GM19452 (cell line): ENCODE data around the gene DGKI.

Experiments
- ATAC-seq: cut with Tn5 transposase; IDR thresholded peaks from one replicate; pipeline ENCODE4 v1.9.1; 2021; ENCODE audit not compliant: unreplicated experiment

The DGKI gene

DNA sequence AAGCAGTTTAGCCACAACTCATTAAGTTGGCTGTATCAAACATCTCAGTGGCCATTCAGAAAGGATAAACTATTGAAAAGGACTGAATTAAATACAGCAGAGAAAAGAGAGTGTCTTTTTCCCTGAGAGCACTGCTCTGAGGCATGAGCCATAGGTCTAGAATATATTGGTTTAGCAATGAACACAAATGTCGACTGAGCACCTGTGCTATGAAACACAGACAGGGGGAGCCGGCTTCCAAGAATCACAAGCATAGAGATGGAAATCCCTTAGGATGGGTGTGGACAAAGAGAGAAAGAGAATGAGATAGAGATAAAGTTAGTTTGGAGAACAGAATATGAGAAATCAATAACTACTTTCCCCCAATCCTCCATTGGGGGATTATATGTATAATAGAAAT, 54.8 kb downstream of the DGKI start:
- no peak for ATAC-seq

DNA sequence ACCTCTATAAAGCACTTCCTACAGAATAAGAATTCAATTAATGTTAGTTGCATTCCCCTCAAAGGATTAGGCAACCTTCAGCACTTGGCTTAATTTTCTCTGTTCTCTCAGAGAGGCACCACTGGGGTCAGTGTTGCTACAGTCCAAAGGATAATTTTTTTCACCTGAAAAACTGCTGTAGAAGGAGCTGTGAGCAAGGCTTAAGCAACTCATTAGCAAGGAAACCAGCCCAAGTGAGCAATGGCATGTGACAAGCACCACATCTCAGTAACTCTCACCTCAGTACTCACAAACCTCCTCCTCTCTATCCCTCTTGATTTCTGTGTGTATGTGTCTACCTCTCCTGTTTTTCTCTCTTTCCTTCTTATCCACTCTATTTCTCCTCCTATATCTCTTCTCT, 55.9 kb downstream of the DGKI start:
- no peak for ATAC-seq

DNA sequence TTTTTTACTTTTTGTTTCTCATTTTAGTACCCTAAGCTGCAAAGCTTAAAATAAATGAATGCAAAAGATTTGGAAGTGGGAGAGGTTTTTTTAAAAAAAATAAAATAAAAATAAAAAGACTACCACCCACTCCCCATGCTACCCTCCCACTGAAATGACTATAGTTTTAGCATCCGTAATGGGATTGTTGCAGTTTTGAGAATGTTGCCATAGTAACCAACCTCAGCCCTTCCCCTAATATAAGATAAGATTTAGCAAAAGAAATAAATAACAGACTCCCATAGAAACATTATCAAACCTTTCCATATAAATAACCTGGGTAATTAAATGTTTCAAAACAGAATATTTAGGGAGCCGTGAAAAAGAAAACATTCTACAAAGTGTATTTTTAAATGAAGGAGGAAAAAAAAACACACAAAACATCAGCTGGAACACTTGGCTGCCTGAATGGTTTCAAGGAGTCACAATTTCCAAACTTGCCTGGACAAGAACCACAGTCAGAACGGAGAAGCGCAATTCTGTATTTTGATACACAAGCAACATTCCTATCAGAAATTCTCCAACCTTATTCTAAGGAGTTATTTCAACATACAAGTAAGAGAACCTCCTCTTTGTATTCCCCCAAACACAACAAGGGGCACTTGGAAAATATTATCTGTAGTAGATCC, 57.4 kb downstream of the DGKI start:
- no peak for ATAC-seq

DNA sequence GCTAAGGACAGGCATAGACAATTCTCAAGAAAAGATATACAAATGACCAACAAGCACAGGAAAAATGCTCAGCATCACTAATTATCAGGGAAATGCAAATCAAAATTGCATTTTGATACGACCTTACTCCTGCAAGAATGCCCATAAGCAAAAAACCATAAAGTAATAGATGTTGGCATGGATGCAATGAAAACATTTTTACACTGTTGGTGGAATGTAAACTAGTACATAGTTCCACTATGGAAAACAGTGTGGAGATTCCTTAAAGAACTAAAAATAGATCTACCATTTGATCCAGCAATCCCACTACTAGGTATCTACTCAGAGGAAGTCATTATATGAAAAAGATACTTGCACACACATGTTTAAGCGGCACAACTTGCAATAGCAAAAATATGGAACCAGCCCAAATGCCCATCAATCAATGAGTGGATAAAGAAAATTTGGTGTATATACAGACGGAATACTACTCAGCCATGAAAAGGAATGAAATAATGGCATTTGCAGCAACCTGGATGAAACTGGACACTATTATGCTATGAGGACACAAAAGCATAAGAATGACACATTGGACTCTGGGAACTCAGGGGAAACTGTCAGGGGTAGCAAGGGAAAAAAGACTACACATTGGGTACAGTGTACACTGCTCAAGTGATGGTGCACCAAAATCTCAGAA, 59.3 kb downstream of the DGKI start:
- ATAC-seq, result no peak

- no peak for ATAC-seq
Measured at GRCh38 chr7:137778511-137778910, 68.3 kb downstream of the DGKI start.

GRCh38 chr7:137774793-137775201, 72.0 kb downstream of the DGKI start:
- ATAC-seq, result no peak

DNA sequence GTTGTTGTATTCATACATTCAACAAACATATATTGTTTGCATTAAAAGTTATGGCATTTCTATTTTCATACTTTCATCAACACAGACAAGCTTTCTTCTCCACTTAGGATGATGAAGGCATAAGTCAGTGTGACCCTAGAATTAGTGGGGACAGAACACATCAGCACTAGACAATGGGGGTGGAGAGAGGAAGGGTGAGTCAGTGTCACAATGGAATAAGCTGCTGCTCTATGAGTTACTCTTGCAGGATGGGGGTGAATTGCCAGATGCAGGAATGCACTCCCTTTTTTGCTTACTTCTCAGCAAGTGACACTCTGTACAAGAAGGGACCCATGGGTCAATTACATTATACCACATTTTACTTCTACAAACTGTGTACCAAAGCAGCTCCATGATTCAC, 74.0 kb downstream of the DGKI start:
- no peak for ATAC-seq

- no peak for ATAC-seq
Measured at GRCh38 chr7:137772316-137772715, 74.5 kb downstream of the DGKI start.

DNA sequence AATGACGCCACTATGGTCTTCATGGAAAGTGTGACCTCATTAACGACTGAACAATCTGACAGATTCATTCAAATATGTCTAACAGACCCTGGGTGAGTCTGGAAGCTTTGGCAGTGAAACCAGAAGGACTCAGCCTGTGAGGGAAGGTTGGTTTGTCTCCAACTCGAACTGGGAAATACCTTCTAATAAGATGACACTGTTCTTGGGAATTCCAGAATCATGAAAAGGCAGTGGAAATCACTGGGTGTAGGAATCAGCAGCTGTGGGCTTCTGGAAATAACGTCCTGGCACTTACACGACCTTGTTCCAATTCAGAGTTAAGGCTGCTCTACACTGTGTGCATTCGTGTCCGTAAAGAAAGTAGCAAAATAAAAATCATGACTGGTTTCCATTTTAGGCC, 75.1 kb downstream of the DGKI start:
- ATAC-seq, result no peak

DNA sequence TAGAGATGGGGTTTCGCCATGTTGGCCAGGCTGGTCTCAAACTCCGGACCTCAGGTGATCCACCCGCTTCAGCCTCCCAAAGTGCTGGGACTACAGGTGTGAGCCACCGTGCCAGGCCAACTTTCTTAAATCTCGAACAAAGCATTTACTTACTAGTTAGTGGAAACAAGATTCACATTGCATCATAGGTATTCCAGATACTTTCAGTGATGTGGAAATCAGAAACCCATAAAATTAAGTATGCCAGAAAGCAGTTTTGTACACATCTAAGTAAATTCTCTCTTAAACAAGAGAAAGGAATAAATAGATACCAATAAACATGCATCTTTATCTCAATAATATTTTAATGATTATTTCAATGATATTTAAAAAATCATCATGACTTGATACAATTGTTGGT, 75.5 kb downstream of the DGKI start:
- ATAC-seq, result no peak

- ATAC-seq, result no peak
Measured at GRCh38 chr7:137768366-137768765, 78.4 kb downstream of the DGKI start.

- no peak for ATAC-seq
Measured at GRCh38 chr7:137762334-137762733, 84.4 kb downstream of the DGKI start.

DNA sequence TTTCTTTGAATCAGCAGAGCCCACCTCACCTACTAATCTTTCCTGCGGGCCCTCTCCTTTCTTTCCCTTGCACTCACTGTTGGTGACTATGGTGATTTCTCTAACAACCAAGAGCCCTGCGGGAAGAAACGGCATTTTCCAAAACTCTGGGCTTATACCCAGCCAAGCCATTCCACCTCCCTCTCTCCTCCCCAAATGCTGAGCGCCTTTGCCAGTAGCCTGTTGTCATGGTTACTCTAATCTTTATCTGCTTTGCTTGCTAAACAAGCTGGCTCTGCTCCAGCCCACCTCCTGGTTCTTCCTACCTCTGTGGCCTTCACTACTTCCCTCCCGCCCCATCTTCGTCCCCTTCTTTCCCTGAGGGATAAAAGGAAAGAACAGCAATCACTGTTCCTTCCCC, 86.7 kb downstream of the DGKI start:
- no peak for ATAC-seq

- no peak for ATAC-seq
Measured at GRCh38 chr7:137757146-137757925, 89.4 kb downstream of the DGKI start.

GRCh38 chr7:137755846-137756651, 90.7 kb downstream of the DGKI start:
- no peak for ATAC-seq

GRCh38 chr7:137755427-137755826, 91.3 kb downstream of the DGKI start:
- ATAC-seq, result no peak

- no peak for ATAC-seq
Measured at GRCh38 chr7:137753948-137754851, 92.6 kb downstream of the DGKI start.

- no peak for ATAC-seq
Measured at GRCh38 chr7:137753575-137753947, 93.2 kb downstream of the DGKI start.

- no peak for ATAC-seq
Measured at GRCh38 chr7:137753067-137753466, 93.7 kb downstream of the DGKI start.

DNA sequence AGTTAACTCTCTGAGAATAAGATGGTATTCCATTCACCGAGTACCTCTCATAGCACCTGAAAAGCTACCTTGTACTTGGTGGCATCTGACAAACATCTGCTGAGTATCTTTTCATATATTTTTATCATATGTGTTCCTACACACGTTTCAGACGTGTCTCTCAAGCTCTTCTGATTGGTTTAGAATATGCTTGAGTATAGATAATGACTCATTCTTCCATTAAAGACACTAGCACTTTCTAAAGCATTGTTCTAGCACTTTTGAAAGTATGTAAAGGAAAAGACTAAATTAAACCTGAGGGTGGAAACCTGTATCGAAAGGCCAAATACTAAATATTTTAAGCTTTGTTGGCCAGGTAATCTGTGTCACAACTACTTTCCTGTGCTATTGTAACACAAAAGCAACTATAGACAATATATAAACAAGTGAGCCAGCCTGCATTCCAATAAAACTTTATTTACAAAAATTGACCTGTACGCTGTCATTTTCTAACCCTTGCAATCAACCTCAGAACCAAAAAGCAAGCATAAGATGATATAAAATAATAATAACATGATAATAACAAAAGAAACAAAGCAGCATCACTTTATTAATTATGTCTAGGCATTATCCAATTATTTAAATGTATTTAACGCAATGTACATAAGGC, 95.3 kb downstream of the DGKI start:
- ATAC-seq, result no peak
